MCF 10A (cell line): ENCODE data around the gene COG5. TPM values are rescaled to one million over a fixed set of nuclear protein-coding genes. Genes with fewer than 3 reads are reported as not detected.

Experiments used
- BruUV-seq: library from RNA; stranded (reverse); fragments of 400-500 nt; replicated peaks from 2 replicates; lab custom pipeline; 2021; lab: Mats Ljungman, UMichigan
- CTCF ChIA-PET: fragments of 300-600 bp; sonication (Branson Sonifier 250); formaldehyde crosslinking; extraction: SDS; loops from one replicate; lab custom pipeline; 2021; ENCODE audit warnings: antibody characterized with exemption, inconsistent platforms; lab: Yijun Ruan, JAX
- POLR2A ChIA-PET: fragments of 300-600, 350-650 bp; sonication (Branson Sonifier 250); formaldehyde crosslinking; extraction: SDS; loops from one replicate; lab custom pipeline; 2020; ENCODE audit warnings: antibody characterized with exemption, inconsistent platforms; lab: Yijun Ruan, JAX
- DNase-seq: peaks from one replicate; pipeline ENCODE4 v3.0.0-alpha.2; 2018; ENCODE audit not compliant: unreplicated experiment
- H3K27ac Mint-ChIP-seq: one replicate; pipeline ENCODE4 v1.8.0; 2022; ENCODE audit warnings: mild to moderate bottlenecking, low read depth, mixed read lengths; ENCODE audit not compliant: unreplicated experiment
- H3K27me3 Mint-ChIP-seq: one replicate; pipeline ENCODE4 v1.8.0; 2022; ENCODE audit warnings: mixed read lengths; ENCODE audit not compliant: insufficient read depth, unreplicated experiment
- H3K36me3 Mint-ChIP-seq: one replicate; pipeline ENCODE4 v1.8.0; 2022; ENCODE audit warnings: mild to moderate bottlenecking, moderate library complexity, mixed read lengths; ENCODE audit not compliant: insufficient read depth, unreplicated experiment
- H3K4me1 Mint-ChIP-seq: one replicate; pipeline ENCODE4 v1.8.0; 2022; ENCODE audit warnings: mixed read lengths; ENCODE audit not compliant: insufficient read depth, unreplicated experiment
- H3K4me3 Mint-ChIP-seq: one replicate; pipeline ENCODE4 v1.8.0; 2022; ENCODE audit warnings: mild to moderate bottlenecking, moderate library complexity, mixed read lengths; ENCODE audit not compliant: unreplicated experiment
- H3K9me3 Mint-ChIP-seq: one replicate; pipeline ENCODE4 v1.8.0; 2022; ENCODE audit warnings: mixed read lengths; ENCODE audit not compliant: unreplicated experiment
- intact Hi-C: fragments of 100-400 bp; cut with micrococcal nuclease; formaldehyde crosslinking; loops from 2 replicates; pipeline ENCODE4 v1.14.1; 2022
- total RNA-seq: library from RNA; stranded (reverse); gene quantifications from 2 replicates; pipeline ENCODE4 v1.2.3, GENCODE V29; 2022
- TF ChIP-seq, protein P1 (sequence below): fragments of 200-600 bp; IDR thresholded peaks from one replicate; pipeline ENCODE4 v1.8.0; 2022; ENCODE audit warnings: antibody characterized with exemption, mild to moderate bottlenecking; ENCODE audit not compliant: unreplicated experiment

COG5 gene
- total RNA-seq, 1 experiment from 2014 or later, result 40.3 TPM

- ChIA-PET CTCF (interaction anchor here (0.6 to 1.1 kb wide), 2 partner anchors 15 to 180 kb away, joined by 4 to 6 read pairs; no protein-coding TSS in a partner anchor), POLR2A (no interaction called here)
- TF ChIP-seq, protein P1, sequence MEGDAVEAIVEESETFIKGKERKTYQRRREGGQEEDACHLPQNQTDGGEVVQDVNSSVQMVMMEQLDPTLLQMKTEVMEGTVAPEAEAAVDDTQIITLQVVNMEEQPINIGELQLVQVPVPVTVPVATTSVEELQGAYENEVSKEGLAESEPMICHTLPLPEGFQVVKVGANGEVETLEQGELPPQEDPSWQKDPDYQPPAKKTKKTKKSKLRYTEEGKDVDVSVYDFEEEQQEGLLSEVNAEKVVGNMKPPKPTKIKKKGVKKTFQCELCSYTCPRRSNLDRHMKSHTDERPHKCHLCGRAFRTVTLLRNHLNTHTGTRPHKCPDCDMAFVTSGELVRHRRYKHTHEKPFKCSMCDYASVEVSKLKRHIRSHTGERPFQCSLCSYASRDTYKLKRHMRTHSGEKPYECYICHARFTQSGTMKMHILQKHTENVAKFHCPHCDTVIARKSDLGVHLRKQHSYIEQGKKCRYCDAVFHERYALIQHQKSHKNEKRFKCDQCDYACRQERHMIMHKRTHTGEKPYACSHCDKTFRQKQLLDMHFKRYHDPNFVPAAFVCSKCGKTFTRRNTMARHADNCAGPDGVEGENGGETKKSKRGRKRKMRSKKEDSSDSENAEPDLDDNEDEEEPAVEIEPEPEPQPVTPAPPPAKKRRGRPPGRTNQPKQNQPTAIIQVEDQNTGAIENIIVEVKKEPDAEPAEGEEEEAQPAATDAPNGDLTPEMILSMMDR, result no peak
- intact Hi-C loops, result no loop called here
- Mint-ChIP-seq H3K36me3 (no peaks in the 10 kb centered on the region), H3K4me1 (no peaks in the 10 kb centered on the region), H3K4me3 (no peak overlapping the region), H3K9me3 (peaks cover under 1% of the 10 kb centered on the region), H3K27me3 (no peaks in the 10 kb centered on the region), H3K27ac (no peak overlapping the region)
- BruUV-seq, result no TSS peak
- no peak for DNase-seq
These were observed 219.4 kb downstream of the COG5 start for GRCh38 chr7:107344286-107344685.

DNA sequence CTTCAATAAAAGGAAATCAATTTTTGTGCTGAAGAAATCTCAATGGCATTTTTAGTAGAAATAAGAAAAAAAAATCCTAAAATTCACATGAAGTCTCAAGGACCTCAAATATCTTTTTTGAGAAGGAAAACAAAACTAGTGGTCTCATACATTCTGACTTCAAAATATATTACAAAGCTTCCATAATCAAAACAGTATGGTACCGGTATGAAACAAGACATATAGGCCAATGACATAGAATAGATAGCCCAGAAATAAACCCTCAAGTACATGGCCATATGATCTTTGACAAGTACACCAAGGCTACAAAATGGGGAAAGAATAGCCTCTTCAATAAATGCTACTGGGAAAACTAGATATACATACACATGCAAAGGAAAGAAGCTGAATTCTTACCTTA, 225.6 kb downstream of the COG5 start:
- Mint-ChIP-seq H3K9me3 (peaks cover 22% of the 10 kb centered on the region), H3K4me1 (no peaks in the 10 kb centered on the region), H3K27me3 (no peaks in the 10 kb centered on the region), H3K36me3 (peaks cover 5% of the 10 kb centered on the region), H3K27ac (no peak overlapping the region), H3K4me3 (no peak overlapping the region)
- CTCF ChIA-PET, result no interaction called here
- no peak for DNase-seq
- intact Hi-C loops, result no loop called here
- BruUV-seq, result no TSS peak
- TF ChIP-seq, protein P1, result no peak
- POLR2A ChIA-PET, result no interaction called here

DNA sequence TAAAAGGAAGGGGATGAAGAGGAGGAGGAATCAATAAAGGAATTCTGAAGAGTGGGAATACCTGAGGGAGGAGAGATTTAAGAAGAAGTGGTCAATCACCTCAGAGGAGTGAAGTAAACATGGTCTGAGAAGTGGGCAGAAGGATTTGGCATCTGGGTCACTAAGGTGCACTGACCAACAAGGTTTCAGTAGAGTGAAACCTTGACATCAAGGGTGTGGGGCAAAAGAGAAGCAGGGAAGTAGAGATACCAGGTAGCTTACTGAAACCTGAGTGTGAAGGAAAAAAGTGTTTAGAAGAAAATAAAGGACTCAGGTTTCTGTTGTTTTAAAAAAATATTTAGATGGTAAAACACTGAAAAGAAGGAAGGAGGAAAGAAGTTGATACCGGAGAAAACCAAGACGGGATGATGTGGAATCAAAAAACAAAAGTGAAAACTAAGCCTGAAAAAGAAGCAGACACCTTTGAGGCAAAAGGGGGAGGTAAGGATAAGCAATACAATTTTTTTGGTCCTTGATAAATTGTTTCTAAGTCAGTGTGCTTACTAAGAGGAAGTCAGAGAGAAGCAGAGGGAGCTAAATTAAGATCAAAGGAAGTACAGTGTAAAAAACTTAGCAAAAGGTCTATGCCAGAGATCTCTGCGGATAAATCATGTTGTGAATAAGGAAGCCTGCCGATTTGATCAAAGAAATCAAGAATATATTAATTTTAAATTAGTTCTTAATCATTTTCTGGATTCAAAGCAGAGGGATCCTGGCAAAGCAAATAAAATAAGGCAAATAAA, 231.0 kb downstream of the COG5 start:
- Mint-ChIP-seq H3K36me3 (peaks cover 5% of the 10 kb centered on the region), H3K27me3 (no peaks in the 10 kb centered on the region), H3K9me3 (peaks cover 13% of the 10 kb centered on the region), H3K4me1 (peaks cover 9% of the 10 kb centered on the region), H3K27ac (no peak overlapping the region), H3K4me3 (no peak overlapping the region)
- BruUV-seq, result no TSS peak
- intact Hi-C loops, result no loop called here
- no peak for DNase-seq
- POLR2A ChIA-PET, result no interaction called here
- TF ChIP-seq, protein P1, result no peak
- CTCF ChIA-PET, result no interaction called here

DNA sequence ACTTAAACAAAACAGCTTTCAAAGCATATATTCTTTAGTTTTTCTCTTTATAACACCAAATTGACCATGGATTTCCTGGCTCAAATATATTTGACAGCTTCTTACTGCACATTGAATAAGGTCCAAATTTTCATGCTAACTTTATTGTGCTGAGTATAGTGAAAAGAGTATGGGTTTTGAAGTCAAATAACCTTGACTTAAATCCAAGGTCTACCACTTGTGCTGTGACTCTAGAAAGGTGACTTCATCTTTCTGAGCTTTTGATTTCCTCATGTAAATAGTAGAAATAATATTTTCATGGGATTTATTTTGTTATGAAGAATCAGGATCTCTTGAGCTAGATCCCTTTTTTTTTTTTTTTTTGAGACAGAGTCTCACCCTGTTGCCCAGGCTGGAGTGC, 233.2 kb downstream of the COG5 start:
- DNase-seq, result no peak
- TF ChIP-seq, protein P1, result no peak
- ChIA-PET POLR2A (interaction anchor here (0.7 kb wide), 1 partner anchor 66 kb away, joined by 4 read pairs; no protein-coding TSS in a partner anchor), CTCF (interaction anchor here (0.6 kb wide), 2 partner anchors 20 to 271 kb away, joined by 3 to 4 read pairs; no protein-coding TSS in a partner anchor)
- Mint-ChIP-seq H3K4me1 (peaks cover 14% of the 10 kb centered on the region), H3K9me3 (no peaks in the 10 kb centered on the region), H3K27ac (no peak overlapping the region), H3K27me3 (no peaks in the 10 kb centered on the region), H3K4me3 (no peak overlapping the region), H3K36me3 (no peaks in the 10 kb centered on the region)
- BruUV-seq, result no TSS peak
- intact Hi-C loops, result no loop called here
